Tibial artery (tissue), 4 donors: ENCODE measurements around the gene EPB41L2.

Experiments
- DNase-seq, 2 donors: peaks; one replicate each; pipeline ENCODE4 v3.0.0-alpha.2; 2019
- H3K27ac ChIP-seq, 2 donors: fragments of 200-600 bp; sonication (generic) in 1 of 2; 1 replicate in 1 of 2; 2 replicates in 1 of 2; pipeline ENCODE4 v1.5.1; 2018 to 2019; ENCODE audit warnings: mild to moderate bottlenecking in 1 of 2
- H3K27me3 ChIP-seq, 2 donors: fragments of 200-600 bp; sonication (generic) in 1 of 2; one replicate each; pipeline versions ENCODE4 v1.5.1 to v1.6.0; 2016 to 2019
- H3K36me3 ChIP-seq, 3 donors: fragments of 200-600 bp; sonication (generic) in 2 of 3; one replicate each; pipeline ENCODE4 v1.5.1; 2016 to 2019; ENCODE audit warnings: mild to moderate bottlenecking in 2 of 3
- H3K4me1 ChIP-seq, 4 donors: fragments of 200-600 bp; sonication (generic) in 2 of 4; 1 replicate in 3 of 4; 2 replicates in 1 of 4; pipeline ENCODE4 v1.5.1; 2016 to 2019
- H3K4me3 ChIP-seq, 2 donors: fragments of 200-600 bp; sonication (generic) in 1 of 2; 1 replicate in 1 of 2; 2 replicates in 1 of 2; pipeline ENCODE4 v1.5.1; 2018 to 2019; ENCODE audit warnings: mild to moderate bottlenecking in 2 of 2
- H3K9me3 ChIP-seq, 3 donors: fragments of 200-600 bp; sonication (generic) in 1 of 3; one replicate each; pipeline ENCODE4 v1.5.1; 2016 to 2019
- CTCF ChIP-seq, 2 experiments: fragments of 200-600 bp in 1 of 2; fragments of 450-650 bp in 1 of 2; IDR thresholded peaks; one replicate each; pipeline ENCODE4 v1.5.1; 2017 to 2019; ENCODE audit warnings: antibody characterized with exemption in 2 of 2, mild to moderate bottlenecking in 1 of 2, moderate library complexity in 1 of 2
- intact Hi-C: fragments of 100-400 bp; cut with DNase I; formaldehyde crosslinking; loops from one replicate; pipeline ENCODE4 v1.15.0; 2023; ENCODE audit warnings: low total_unique reads

EPB41L2 gene

GRCh38 chr6:130981409-130981808, 81.6 kb downstream of the EPB41L2 start:
- no peak for DNase-seq
- intact Hi-C loops, result no loop called here
- Histone ChIP-seq H3K4me1 (no peaks in the 10 kb centered on the region), H3K27ac (no peak overlapping the region), H3K4me3 (no peak overlapping the region), H3K36me3 (no peaks in the 10 kb centered on the region), H3K9me3 (no peaks in the 10 kb centered on the region), H3K27me3 (no peaks in the 10 kb centered on the region)
- no peak for TF ChIP-seq CTCF (IDR thresholded peaks at IDR 0.05)

- no peak for TF ChIP-seq CTCF (IDR thresholded peaks at IDR 0.05)
- no peaks in the 10 kb centered on the region for H3K27me3 ChIP-seq
- intact Hi-C loops, result no loop called here
- H3K27ac ChIP-seq, result no peak overlapping the region
- no peaks in the 10 kb centered on the region for H3K4me1 ChIP-seq
- H3K9me3 ChIP-seq, result no peaks in the 10 kb centered on the region
- H3K36me3 ChIP-seq, result no peaks in the 10 kb centered on the region
- H3K4me3 ChIP-seq, result no peak overlapping the region
- no peak for DNase-seq
These were observed 82.6 kb downstream of the EPB41L2 start for GRCh38 chr6:130980310-130981032.

GRCh38 chr6:130978660-130979396, 84.2 kb downstream of the EPB41L2 start:
- no peak overlapping the region for H3K27ac ChIP-seq
- H3K9me3 ChIP-seq, result no peaks in the 10 kb centered on the region
- intact Hi-C loops, result loop anchor here (10.0 kb wide), 1 partner anchor 46 kb away; no protein-coding TSS in a partner anchor
- no peaks in the 10 kb centered on the region for H3K27me3 ChIP-seq
- H3K4me1 ChIP-seq, result no peaks in the 10 kb centered on the region
- no peaks in the 10 kb centered on the region for H3K36me3 ChIP-seq
- H3K4me3 ChIP-seq, result no peak overlapping the region
- TF ChIP-seq CTCF (IDR thresholded peaks at IDR 0.05), result no peak
- no peak for DNase-seq

- no peak for DNase-seq
- no peaks in the 10 kb centered on the region for H3K4me1 ChIP-seq
- H3K4me3 ChIP-seq, result no peak overlapping the region
- intact Hi-C loops, result loop anchor here (10.0 kb wide), 1 partner anchor 47 kb away; no protein-coding TSS in a partner anchor
- TF ChIP-seq CTCF (IDR thresholded peaks at IDR 0.05), result no peak
- no peaks in the 10 kb centered on the region for H3K9me3 ChIP-seq
- H3K36me3 ChIP-seq, result no peaks in the 10 kb centered on the region
- H3K27me3 ChIP-seq, result no peaks in the 10 kb centered on the region
- no peak overlapping the region for H3K27ac ChIP-seq
These were observed 84.9 kb downstream of the EPB41L2 start for GRCh38 chr6:130978180-130978579.

- no peak for TF ChIP-seq CTCF (IDR thresholded peaks at IDR 0.05)
- intact Hi-C loops, result loop anchor here (10.0 kb wide), 1 partner anchor 49 kb away; no protein-coding TSS in a partner anchor
- H3K9me3 ChIP-seq, result no peaks in the 10 kb centered on the region
These were observed 87.7 kb downstream of the EPB41L2 start for GRCh38 chr6:130975325-130975724.

More at GRCh38 chr6:130975325-130975724, 87.7 kb downstream of the EPB41L2 start:
- DNase-seq, result no peak
- no peaks in the 10 kb centered on the region for H3K27me3 ChIP-seq
- peaks cover 0 to 5% (median 4%) of the 10 kb centered on the region in 4 donors for H3K4me1 ChIP-seq
- no peaks in the 10 kb centered on the region for H3K36me3 ChIP-seq
- H3K27ac ChIP-seq, result no peak overlapping the region
- H3K4me3 ChIP-seq, result no peak overlapping the region
